Right lobe of liver (tissue), 4 donors: ENCODE data around the gene PTPA.

Experiments
- CTCF ChIP-seq, 4 donors: fragments of 200-600 bp in 3 of 4; fragments of 450-650 bp in 1 of 4; IDR thresholded peaks; one replicate each; pipeline versions ENCODE4 v1.5.1 to v1.8.0; 2016 to 2022; ENCODE audit warnings: antibody characterized with exemption in 4 of 4, mild to moderate bottlenecking in 2 of 4
- POLR2A ChIP-seq: fragments of 450-650 bp; IDR thresholded peaks from one replicate; pipeline ENCODE4 v1.6.1; 2017; ENCODE audit warnings: antibody characterized with exemption, mild to moderate bottlenecking
- donor health status: DM: no; HTN: no; CAD: no.
- donor health status: DM: no; HTN: no; CAD: no.
- donor health status: DM: no; HTN: yes; CAD: no.

- no peak for TF ChIP-seq CTCF (IDR thresholded peaks at IDR 0.05)
- TF ChIP-seq POLR2A = no peak
These were observed 52.5 kb downstream of the PTPA start for GRCh38 chr9:129163753-129164152.
